Measurements from ENCODE around the gene IFRD2. TPM values are rescaled to one million over a fixed set of nuclear protein-coding genes. Genes with fewer than 3 reads are reported as not detected.
"Not testable (repeated sequence)": the region's sequence is repeated elsewhere in the genome, so short reads cannot be mapped to it uniquely, and the experiment has no call there.

The IFRD2 gene
- total and polyA plus RNA-seq, 2 of the 8 experiments (the other 6 are each of a cell fraction or from before 2014, with no cell fraction given): 76.7 to 88.8 TPM

- CTCF ChIA-PET (ENCODE audit: partially characterized antibody); H2BK120ac ChIP-seq (replicated peaks; ENCODE audit: low read depth, low read length): not testable (repeated sequence)
These were observed 19.8 kb upstream of the IFRD2 start for GRCh38 chr3:50312041-50312440.

More at GRCh38 chr3:50312041-50312440, 19.8 kb upstream of the IFRD2 start:
- WGBS, 2 experiments (ENCODE audit: extremely low coverage in 1 of 2, insufficient coverage in 1 of 2, insufficient read length in 1 of 2, insufficient replicate concordance in 2 of 2, low coverage in 1 of 2, low lambda C conversion rate in 2 of 2, missing lambda C conversion rate in 1 of 2): 90% methylated on average over 6 of the region's 32 CpGs; no CpG with 5 or more reads in 1 of the 2 experiments
- H3K79me2 ChIP-seq (ENCODE audit: control insufficient read depth in 1 of 2, insufficient read depth in 2 of 2, low read length in 2 of 2); H3K4me3 ChIP-seq (ENCODE audit: extremely low read depth in 1 of 4, insufficient read depth in 2 of 4, low read depth in 3 of 4, low read length in 4 of 4); H3K9ac ChIP-seq (replicated peaks in 1 of 4; ENCODE audit: extremely low read depth in 1 of 4, low read depth in 3 of 4, low read length in 3 of 4); H3K27me3 ChIP-seq (replicated peaks in 1 of 4; ENCODE audit: control insufficient read depth in 3 of 4, extremely low read depth in 1 of 4, insufficient read depth in 3 of 4, low read length in 3 of 4); H3K4ac ChIP-seq (replicated peaks; ENCODE audit: insufficient read length, low read depth, low read length); H4K5ac ChIP-seq (ENCODE audit: insufficient read length, low read depth, low read length); H3K23ac ChIP-seq (ENCODE audit: insufficient read length); H2BK15ac ChIP-seq (ENCODE audit: low read length); H3K4me1 ChIP-seq (replicated peaks in 1 of 4; ENCODE audit: control insufficient read depth in 3 of 4, insufficient read depth in 4 of 4, low read length in 3 of 4); H4K8ac ChIP-seq (ENCODE audit: extremely low read depth, insufficient read depth, low read length); DNase-seq (ENCODE audit: low read depth in 1 of 2, low spot score in 2 of 2); H3K18ac ChIP-seq (ENCODE audit: extremely low read depth, low read length); H3K36me3 ChIP-seq (ENCODE audit: control insufficient read depth in 2 of 4, insufficient read depth in 4 of 4, low read length in 3 of 4); H2AK5ac ChIP-seq (ENCODE audit: low read depth, low read length); H2BK20ac ChIP-seq (ENCODE audit: low read length); POLR2A ChIA-PET (ENCODE audit: partially characterized antibody); H4K91ac ChIP-seq (replicated peaks; ENCODE audit: insufficient read length, low read length); H3K27ac ChIP-seq (ENCODE audit: low read depth, low read length); H2BK5ac ChIP-seq (ENCODE audit: low read depth, low read length); H2AFZ ChIP-seq (ENCODE audit: low read length); H3K14ac ChIP-seq (ENCODE audit: insufficient read length); H3K23me2 ChIP-seq (ENCODE audit: low read depth, low read length); H3K4me2 ChIP-seq (ENCODE audit: insufficient read depth in 1 of 2, low read depth in 2 of 2, low read length in 2 of 2); FAIRE-seq; H3K79me1 ChIP-seq (ENCODE audit: low read depth, low read length); H3K56ac ChIP-seq (replicated peaks; ENCODE audit: insufficient read length, low read depth, low read length); H2BK12ac ChIP-seq (ENCODE audit: low read depth, low read length): not testable (repeated sequence)
- H3K9me3 ChIP-seq (ENCODE audit: insufficient read depth in 2 of 2, low read depth in 1 of 2, low read length in 1 of 2): peaks cover 9 to 25% of the 10 kb centered on the region in 2 experiments; a peak in 3 of 4 replicates
- peaks cover 7 to 10% of the 10 kb centered on the region in 2 experiments for H4K20me1 ChIP-seq (replicated peaks in 1 of 2; ENCODE audit: control insufficient read depth in 1 of 2, insufficient read depth in 2 of 2, low read length in 2 of 2)

All from H1 (cell line).